HG03442 (cell line): Measurements from ENCODE around the gene CDK14.

Experiments used
- ATAC-seq: cut with Tn5 transposase; IDR thresholded peaks from one replicate; pipeline ENCODE4 v1.9.1; 2021; ENCODE audit warnings: mild to moderate bottlenecking, moderate library complexity; ENCODE audit not compliant: unreplicated experiment

CDK14 gene

DNA sequence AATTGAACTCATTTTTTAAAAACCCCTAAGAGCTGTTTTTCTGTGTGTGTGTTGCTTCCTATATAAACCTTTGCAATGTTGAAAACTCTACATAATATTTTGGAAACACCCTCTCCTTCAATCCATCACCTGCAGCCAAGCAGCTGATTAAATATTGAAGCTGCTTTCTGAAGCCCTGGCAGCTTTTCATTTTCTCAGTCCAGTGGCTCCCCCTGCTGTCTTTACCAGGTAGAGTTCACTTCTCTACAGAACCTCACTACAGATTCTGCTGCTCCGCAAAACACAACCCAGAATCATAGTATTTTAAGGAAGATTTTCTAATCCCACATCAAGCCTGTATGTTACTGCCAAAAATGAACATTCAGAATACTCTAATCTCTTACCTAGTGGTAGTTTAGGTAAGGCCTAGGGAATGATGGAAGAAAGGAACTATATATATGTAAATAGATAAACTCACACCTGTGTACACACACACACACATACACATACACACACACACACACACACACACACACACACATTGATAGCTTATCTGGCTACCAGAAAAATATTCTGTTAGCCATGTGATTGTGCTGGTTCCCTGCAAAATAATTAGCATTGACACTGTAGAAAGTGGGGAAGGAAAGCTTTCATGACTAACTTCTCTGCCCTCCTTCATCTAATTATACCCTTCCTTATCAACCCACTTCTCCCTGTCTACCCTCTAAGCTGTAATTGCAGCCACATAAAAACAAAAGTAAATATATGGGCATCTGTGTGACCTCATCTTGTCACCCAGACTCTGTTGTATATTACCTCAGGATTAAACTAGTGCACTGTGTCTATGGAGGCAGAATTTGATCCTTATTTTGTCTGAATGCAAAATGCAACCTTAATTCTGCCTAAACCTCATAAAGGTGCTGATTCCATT is 438.6 kb downstream of the CDK14 start:
- peak; percentile 50 for ATAC-seq

DNA sequence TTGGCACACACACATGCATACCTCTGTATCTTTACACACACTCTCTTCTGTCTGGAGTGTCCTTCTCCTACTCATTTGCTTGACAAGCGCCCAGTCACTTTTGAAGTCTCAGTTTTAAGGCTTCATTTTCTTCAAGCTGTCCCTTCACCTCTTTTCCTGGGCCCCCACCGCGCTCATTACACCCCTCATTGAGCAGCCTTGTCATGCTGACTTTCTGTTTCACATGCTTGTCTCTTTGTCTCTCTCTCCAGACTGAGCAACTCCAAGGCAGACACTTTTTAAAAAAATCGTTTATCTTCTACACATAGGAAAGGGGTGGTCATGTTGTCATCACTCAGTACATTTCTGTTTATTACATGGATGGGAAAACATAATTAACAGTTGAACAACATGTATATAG is 442.9 kb downstream of the CDK14 start:
- ATAC-seq: peak; percentile 81

DNA sequence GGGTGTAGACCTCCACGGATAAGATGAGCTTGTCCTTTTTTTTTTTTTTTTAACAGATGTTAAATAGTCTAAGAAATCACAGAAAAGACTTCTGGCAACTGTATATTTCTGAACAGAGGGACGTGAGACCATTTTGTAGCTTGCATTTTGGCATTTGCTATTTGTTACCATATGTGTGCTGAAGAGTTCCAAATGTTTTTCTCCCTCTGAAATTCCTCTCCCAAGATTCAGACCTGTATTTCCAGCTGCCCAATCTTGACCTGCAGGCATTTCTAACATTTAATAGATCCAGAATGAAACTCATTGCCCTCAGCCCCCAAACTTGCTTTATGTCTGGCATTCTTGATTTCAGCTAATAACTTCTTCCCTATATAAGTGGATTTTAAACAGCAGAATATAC is 445.0 kb downstream of the CDK14 start:
- ATAC-seq: no peak

DNA sequence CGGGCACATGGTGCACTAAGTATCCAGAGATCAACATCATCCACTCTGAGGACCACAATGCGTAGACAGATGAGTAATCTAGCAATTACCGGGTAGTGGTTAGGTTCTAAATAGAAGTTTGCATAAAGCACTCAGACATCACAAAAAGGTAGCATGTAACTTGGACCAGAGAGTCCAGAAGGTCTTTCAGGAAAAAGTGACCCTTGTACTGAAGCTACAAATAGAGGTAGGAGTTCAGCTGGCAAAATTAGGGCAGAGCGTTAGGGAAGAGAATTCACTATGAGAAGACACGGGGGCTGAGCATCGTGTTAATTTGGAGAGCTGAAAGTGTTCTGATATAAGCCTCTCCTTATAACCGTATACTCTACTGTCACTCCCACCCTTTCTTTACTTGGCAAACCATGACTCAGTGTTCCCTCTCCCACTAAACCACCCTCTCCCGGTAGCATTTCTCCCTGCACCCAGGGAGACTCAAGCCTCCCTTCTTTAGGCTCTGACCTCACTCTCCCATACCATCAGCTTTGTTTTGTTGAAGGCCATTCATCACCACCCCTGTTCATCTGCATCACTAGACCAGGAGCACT is 445.9 kb downstream of the CDK14 start:
- no peak for ATAC-seq

DNA sequence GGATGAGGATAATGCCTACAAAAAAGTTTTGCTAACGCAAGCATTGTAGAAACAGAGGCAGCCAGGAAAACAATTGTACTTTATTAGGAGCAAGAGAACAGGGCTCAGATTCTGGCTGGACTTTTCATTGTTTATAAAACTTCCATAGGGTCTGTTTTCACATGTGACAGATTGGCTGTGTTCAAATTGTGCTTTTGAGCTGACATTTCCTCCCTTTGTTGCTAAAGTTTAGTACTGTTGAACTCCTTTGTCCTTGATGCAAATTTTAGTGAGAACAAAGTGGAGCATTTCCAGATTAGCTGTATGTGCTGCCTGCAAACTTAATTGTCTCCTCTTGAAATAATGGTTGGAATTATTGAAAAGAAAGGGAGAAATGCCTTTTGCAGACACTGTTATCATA is 447.1 kb downstream of the CDK14 start:
- ATAC-seq: no peak

DNA sequence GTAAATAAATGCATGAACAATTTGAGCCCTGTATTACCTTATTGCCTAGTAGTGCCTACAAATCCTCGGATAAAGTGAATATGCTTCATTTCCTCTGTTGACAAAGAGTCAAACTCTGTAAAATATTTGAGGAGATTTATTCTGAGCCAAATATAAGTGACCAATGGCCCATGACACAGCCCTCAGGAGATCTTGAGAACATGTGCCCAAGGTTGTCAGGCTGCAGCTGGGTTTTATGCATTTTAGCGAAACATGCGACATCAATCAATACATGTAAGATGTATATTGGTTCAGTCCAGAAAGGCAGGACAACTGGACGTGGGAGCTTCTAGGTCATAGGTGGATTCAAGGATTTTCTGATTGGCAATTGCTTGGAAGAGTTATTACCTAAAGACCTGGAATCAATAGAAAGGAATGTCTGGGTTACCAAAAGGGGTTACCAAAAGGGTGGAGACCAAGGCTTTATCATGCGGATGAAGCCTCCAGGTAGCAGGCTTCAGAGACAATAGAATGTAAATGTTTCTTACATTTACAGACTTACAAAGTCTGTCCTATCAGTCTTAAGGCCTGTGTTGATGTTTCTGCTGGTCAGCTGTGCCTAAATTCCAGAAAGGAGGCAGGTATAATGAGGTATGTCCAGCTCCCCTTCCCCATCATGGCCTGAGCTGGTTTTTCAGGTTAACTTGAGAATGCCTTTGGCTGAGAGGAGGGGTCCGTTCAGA is 448.0 kb downstream of the CDK14 start:
- ATAC-seq: no peak

DNA sequence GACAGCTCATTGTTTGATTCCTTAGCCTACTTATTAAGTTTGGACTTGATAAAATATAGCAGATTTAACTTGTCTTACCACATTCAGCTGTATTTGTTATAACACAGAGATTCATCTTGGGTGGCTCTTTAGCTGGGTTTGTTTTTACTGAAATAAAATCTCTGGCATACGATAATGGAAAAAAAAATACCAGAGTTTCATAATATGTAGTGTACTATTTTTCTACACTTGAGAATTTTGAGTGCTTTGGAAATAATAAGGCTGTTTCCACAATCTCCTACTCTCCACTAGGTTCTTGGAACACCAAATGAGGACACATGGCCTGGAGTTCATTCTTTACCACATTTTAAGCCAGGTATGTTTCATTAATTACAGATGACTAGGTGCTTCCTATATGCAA is 449.5 kb downstream of the CDK14 start:
- ATAC-seq: no peak

DNA sequence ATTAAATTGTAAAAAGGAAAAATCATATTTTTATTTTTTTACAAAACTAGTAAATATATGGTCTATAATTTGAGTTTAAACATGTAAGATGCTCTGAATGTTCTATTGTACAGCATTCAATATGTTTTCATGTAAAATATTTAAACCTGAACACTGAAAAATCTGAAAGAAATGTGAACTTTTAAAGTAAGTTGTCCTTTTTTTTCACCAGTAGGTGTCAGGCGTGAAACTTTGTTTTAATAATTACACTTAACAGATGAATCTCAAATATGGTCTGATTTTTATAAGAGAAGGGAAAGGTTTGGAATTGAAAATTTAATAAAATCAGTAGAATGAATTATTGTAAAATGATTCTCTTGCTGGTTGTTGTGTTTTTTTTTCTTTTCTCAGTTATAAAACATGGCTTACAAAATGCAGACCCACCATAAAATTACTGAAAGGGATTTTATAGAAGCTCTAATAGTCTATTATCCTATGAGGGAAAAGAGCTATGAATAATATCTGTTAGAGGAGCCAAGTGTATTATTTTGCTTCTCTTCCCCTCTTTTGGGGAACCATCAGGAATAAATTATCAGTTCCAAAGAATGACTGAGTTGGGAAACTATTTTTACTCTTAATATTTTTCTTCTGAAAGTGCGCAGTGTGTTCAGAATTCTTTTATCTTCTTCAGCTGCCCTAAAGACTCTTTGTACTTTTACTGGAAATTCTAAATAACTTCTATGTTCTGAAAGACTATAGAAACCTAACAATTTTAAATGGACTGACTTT is 450.4 kb downstream of the CDK14 start:
- no peak for ATAC-seq

DNA sequence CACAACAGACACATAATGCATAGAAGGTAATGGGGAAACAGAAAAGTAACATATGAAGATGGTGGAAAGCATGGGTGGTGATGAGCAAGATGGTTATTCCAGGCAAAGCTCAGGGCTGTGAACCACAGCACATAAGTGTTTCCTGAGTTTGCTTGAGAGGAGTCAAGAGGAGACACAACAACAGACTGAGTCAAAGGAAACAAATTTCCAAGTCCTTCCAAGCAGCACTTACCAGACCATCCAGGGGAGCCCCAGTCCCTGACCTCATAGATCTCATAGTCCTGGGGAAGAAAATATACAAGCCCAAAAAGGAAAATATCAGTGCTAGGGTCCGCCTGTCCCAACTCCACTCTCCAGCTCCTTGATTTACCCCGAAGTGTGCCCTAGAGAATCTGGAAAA is 451.5 kb downstream of the CDK14 start:
- no peak for ATAC-seq

DNA sequence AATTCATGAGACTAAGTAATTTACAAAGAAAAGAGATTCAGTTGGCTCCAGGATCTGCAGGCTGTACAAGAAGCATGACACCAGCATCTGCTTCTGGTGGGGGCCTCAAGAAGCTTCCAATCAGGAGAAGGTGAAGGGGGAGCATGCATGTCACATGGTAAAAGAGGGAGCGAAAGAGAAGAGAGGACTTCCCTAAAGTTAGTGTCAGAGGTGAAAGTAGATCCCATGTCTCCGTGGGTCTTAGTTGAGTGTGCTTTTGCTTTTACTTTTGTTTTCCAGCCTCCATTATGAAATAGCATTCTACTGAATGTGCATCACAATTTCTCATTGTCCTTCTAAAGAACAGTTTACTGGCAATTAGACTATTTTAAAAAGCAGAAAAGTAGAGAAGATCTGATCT is 454.6 kb downstream of the CDK14 start:
- peak; percentile 94 for ATAC-seq

DNA sequence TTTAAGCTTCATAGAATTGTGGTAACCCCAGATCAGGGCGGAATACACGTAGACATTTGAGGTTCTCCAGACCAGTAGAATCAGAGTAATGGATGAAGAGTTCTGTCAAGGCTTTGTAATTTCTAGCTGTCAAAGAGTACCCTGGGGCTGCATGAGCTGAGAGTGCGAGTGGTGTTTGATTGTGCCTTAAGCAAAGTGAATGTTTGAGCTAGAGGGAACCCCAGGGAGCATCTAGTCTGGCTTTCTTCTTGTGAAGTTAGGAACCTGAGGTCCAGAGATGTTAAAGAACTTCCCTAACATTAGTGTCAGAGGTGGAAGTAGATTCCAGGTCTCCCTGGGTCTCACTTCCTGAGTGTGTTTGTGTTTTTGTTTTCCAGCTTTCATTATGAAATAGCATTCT is 455.8 kb downstream of the CDK14 start:
- no peak for ATAC-seq

DNA sequence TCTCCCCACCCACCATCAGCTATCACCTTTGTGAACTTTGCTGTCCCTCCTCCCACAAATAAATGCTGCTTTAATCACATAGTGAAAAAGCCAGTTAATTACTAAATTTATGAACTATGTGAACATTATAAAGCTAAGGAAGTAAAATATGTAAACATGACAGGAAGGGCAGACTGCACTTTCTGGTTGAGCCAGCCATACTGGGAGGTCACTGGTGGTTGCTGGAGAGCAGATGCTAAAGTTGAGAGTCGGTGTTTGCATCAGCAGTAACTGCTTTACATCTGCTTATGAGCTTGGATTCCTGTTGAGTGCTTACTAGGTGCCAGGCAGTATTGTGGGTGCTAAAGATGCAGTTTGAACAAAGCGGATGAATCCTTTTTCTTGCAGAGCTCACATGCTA is 458.3 kb downstream of the CDK14 start:
- ATAC-seq: no peak

DNA sequence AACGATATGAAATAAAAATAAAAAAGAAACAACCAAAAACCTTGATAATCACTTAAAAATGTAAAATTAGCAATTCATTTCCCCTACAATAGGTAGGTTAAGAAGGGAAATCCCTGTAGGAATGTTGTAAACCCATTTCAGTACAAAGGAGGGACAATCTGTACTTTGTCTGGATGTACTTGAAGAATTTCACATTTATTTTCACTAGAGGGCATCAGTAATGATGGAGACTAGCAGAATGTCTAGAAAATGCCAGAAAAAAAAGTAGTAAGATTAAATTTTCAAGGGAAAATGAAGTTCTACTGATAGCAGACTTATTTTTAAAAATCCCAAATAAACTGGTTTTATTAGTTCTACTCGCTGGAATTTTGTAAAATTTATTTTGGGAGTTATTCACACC is 459.1 kb downstream of the CDK14 start:
- ATAC-seq: no peak

DNA sequence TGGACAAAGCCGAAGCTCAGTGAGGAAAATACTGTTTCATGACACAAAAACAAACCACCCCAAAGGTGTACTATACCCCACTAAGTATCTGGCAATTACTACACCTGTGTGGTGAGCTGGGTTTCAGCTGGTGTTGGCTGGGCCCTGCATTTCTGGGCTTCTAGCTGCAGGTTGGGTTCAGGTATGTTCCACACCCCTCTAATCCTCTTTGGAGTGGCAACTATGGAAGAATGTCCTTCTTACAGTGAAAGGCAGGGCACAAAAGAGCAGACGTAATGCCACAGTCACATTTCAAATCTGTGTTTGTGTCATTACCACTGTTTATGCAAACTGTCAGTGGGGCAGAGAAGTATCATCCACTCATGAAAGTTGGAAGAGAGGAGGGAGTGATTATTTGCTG is 466.6 kb downstream of the CDK14 start:
- ATAC-seq: no peak

DNA sequence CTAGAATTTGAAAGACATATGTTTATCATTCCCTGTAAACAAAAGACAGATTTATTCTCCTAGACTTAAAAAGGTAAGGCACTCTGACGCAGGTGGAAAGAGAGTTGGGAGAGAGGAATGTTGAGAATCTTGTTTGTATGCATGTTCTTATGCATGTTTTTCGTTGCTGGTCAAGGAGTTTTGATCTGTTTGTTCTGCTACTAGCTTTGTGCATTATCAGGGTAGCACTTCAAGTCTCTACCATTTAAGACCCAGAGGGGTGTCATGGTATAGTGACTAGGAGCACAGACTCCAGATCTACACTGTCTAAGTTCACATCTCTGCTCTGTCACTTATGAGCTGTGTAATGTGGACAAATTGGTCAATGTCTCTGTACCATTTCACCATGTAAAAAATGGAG is 467.9 kb downstream of the CDK14 start:
- ATAC-seq: no peak

DNA sequence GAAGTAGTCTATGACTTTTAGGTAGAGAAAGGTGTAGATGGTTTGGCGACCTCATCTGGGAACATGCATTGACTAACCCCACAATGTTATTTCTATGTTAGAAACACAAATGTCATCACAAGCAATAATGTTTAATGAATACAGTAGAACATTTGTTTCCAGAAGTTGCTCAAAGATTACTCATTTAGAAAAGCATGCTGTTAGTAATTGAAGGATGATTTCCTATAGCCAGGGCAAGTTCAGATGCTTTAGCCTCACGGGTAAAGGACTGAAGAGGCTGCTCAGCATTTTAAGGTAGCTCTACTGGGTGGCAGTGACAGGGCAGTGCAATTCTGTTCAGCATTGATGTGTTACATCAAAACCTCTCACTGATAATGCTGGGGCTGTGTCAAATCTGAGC is 468.8 kb downstream of the CDK14 start:
- no peak for ATAC-seq

DNA sequence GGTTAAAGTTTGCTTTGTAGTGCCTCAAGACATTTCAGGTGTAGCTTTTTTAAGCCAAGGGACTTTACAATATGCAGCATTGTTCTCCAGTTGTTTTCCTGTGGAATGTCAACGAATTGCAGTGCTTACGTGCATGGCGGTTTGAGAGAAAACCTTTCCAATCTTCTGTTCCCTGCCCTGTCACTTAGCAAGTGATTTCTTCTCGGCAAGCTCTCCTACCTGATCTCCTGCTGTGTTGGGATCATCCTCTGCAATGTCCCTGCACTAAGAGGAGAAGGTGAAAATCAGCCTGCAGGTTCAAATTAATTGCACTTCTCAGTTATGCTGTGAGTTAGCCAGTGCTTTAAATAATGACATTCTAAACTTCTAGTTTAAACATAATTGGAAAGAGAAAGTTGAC is 470.5 kb downstream of the CDK14 start:
- ATAC-seq: no peak

DNA sequence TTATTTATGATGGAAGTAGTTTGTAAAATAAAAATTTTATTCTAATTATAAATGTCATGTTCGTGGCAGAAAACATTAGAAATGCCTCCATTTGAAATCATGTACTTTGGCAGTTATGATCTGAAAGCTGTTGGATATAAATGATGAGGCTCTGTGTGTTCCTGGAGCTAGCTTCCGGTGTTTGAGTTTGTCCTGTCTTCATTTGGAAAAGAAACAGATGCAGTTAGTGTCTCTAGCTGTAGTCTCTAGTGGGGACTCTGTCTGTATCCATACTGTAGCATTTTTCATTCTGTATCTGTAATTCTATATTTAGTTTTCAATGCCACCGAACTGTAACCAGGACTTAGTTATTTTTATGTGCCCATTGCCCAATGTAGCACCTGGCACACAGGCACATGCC is 471.1 kb downstream of the CDK14 start:
- ATAC-seq: no peak

DNA sequence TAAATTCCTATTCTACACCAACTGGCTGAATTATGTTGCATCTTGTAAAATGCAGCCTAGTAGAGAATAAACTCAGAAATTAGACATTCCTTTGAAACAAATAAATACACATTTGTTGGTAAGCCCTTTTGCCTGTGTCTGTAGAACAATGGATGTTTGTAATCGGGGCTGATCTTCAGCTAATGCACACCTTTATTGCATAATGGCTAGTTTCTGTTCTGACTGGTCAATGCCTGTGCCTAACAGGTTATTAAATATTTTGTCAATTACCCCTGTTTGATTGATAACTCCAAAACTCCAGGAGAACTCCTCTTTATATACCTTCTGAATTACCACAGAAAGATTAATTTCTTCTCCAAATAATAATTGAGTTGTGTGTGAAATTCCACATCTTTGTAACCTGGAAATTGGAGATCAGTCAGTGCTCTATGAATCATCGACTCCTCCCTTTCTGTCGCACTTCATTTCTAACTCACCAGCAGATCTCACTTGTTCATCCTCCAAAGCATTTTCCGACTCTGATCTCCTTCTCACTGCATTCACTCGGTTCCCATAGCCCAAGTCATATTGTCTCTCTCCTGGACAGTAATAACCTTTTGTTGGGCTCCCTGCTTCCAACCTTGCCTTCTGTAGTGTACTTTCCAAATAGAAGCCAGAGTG is 472.1 kb downstream of the CDK14 start:
- no peak for ATAC-seq

DNA sequence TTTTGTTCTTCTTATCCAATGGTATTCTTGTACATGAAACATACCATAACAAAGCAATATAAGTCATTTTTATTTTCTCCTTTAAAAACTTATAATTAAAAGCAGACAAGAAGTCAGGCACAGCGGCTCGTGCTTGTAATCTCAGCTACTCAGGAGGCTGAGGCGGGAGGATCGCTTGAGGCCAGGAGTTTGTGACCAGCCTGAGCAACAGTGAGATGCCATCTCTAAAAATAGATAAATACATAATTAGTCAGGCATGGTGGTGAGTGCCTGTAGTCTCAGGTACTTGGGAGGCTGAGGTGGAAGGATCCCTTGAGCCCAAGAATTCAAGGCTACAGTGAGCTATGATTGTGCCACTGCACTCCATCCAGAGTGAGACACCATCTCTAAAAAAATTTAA is 473.0 kb downstream of the CDK14 start:
- ATAC-seq: no peak

DNA sequence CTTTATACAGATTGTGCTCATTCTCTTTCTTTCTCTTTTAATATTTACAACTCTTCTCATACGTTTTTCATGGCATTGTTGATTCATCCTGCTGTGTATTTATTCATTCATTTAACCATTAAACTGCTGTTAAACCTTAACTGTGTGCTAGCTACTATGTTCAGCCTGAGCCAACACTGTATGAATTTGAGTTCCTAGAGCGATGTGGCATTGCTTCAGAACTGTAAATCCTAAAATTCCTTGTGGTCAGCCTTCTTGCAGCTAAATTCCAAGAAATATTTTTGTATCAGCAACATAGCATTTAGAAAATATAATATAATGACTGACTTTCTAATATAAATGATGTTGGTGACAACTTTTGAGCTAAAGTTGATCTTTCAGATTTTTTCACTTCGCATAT is 483.4 kb downstream of the CDK14 start:
- ATAC-seq: no peak
